NT2/D1 (cell line): ENCODE results near the gene CDK15.

ENCODE experiments used
- SUZ12 ChIP-seq: IDR thresholded peaks from 2 replicates; pipeline ENCODE4 v1.6.1; 2011; ENCODE audit not compliant: insufficient read length, insufficient read depth; ENCODE audit errors: extremely low read depth
- YY1 ChIP-seq: IDR thresholded peaks from 2 replicates; pipeline ENCODE4 v1.6.1; 2011; ENCODE audit not compliant: insufficient read length, insufficient read depth
- ZNF274 ChIP-seq: IDR thresholded peaks from 2 replicates; pipeline ENCODE4 v1.6.1; 2011; ENCODE audit warnings: mild to moderate bottlenecking, low read depth, low read length

DNA sequence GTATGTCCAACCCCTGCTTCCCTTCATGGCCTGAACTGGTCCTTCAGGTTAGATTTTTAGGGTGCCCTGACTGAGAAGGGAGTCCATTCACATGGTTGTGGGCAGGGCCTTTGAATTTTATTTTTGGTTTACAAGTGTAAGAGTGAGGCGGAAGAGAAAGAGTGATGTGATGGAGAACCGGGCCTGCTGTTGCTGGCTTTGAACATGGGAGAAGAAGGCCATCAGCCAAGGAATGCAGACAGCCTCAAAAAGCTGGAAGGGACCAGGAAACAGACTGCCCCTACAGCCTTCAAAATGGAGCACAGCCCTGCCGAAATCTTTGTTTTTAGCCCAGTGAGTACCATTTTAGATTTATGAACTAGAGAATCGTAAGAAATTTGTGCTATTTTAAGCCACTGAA, 105.0 kb downstream of the CDK15 start:
- TF ChIP-seq ZNF274 = no peak
- TF ChIP-seq SUZ12 = no peak
- no peak for TF ChIP-seq YY1
